CD4-positive, alpha-beta T cell treated with Interleukin-6 for 4 hours (primary cell): Measurements from ENCODE around the gene COL5A1.

Source experiments
- DNase-seq: peaks from one replicate; pipeline ENCODE4 v3.0.0-alpha.2; 2020; ENCODE audit warnings: mixed read lengths

The COL5A1 gene

DNA sequence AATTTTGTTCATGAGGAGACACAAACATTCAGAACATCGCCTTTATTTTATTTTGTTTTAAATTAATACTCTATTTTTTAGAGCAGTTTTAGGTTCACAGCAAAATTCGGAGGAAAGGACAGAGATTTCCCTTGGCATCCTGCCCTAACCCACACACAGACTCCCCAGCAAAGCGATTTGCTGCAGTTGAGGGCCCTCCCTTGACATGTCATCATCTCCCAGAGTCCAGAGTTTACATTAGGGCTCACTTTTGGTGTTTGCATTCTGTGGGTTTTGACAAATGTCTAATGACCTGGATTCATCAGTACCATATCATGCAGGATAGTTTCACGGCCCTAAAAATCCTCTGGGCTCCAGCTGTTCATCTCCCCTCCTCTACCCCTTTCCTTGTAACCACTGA is 33.6 kb upstream of the COL5A1 start:
- no peak for DNase-seq

DNA sequence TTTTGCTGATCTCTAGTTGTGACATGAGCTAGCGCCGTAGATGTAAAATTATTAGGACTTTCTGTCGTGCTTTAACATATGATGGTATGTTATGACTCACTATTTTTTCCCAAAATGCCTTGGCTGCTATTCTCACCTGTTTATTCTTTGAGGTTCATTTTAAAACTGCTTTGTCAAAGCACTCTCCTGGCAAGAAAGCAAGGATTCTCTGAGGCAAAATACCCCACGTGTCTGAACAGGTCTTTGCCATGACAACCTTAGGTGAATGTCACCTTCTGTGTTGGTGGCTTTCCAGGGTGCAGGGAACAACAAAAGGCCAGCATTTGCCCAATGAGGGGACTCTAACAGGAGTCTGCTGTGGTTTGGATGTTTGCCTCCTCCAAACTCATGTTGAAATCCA is 30.6 kb upstream of the COL5A1 start:
- DNase-seq = no peak

DNA sequence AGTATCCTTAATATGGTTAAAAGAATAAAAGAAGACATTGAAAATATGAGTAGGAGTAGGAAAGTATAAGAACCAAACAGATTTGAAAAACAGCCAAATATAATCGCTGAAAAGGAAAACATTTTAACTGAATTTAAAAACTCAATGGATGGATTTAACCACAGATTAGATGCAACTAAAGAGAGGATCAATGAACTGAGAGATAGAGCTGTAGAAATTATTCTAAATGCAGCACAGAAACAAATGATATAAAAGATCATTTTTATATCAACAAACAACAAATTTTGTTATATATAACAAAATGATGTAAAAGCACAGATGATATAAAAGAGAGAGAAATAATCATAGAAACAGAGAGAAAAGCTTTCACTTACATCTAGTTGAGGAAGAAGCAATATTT is 29.3 kb upstream of the COL5A1 start:
- DNase-seq = no peak

DNA sequence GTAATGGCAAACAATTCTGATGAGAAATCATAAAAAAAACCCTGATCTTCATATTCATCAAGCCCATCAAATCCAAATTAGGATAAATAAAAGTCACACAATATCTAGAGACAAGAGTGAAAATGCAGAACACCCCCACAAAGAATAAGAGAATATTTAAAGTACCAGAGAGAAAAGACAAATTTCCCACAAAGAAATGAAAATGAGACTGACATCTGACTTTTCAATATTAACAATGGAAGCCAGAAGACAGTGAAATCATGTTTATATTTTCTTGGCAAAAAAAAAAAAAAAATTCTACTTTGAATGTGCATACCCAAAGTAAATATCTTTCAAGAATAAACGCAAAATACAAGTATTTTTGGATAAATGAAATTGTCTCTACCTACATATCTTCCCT is 28.9 kb upstream of the COL5A1 start:
- no peak for DNase-seq

DNA sequence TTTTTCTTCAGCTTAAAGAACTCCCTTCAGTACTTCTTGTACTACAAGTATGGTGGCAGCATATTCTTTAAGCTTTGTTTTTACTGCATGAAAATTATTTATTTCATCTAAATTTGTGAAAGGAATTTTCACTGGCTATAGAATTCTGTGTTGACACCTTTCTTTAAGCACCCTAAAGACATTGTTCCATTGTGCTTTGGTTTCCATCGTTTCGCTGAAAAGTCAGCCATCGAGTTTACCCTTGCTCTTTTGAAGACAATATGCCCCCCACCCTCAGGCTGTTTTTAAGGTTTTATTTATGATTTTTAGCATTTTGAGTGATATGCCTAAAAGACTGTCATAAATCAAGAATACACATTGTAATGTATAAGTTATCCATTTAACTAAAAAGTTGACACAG is 27.3 kb upstream of the COL5A1 start:
- no peak for DNase-seq

DNA sequence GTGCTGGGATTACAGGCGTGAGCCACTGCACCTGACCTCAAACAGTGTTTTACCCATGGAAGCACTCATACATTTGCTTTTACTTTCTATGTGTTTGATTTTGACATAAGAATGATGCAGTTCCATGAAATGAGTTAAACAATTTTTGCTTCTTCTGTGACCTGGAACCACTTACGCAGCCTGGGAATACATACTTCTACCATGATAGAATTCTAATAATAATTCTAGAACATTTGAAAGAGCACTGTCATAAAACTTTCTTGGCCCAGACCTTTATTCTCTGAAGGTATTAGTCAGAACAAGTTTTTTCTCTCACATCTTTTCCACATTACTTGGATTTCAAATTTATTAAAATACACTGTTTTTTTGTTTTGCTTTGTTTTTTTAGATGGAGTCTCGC is 25.3 kb upstream of the COL5A1 start:
- DNase-seq = no peak

DNA sequence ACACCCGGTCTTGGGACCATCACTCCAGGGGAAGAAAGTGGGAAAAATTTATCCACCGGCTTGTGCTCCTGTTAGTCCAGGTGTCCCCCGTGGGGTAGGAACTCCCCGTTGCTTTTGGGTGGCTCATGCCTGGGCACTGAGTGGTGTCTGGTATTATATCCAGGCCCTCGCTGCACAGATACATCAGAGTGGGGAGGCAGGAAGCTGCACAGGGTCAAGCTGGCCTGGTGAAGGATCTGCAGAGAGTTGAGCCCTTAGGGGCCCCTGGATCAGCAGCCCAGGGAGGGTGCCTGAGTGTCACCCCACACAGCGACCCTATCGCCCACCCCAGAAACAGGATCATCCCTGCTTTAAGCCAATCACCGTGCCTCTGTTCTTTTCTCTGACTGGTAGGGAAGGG is 24.4 kb upstream of the COL5A1 start:
- no peak for DNase-seq

DNA sequence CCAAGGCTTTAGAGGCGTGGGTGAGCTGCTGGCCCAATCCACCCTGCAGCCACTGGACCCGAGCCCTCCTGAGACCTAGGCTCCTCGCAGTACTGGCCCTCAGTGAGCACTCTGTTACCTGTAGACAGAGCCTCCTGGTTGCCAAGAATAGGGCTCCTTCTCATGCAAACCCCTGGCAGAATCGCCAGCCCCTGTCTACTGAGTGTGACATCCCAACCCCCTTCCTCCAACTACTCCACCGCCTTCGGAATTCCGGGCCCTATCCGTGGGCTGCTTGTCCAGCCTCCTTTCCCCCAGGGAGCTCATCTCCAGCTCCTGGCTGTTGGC is 23.8 kb upstream of the COL5A1 start:
- no peak for DNase-seq

DNA sequence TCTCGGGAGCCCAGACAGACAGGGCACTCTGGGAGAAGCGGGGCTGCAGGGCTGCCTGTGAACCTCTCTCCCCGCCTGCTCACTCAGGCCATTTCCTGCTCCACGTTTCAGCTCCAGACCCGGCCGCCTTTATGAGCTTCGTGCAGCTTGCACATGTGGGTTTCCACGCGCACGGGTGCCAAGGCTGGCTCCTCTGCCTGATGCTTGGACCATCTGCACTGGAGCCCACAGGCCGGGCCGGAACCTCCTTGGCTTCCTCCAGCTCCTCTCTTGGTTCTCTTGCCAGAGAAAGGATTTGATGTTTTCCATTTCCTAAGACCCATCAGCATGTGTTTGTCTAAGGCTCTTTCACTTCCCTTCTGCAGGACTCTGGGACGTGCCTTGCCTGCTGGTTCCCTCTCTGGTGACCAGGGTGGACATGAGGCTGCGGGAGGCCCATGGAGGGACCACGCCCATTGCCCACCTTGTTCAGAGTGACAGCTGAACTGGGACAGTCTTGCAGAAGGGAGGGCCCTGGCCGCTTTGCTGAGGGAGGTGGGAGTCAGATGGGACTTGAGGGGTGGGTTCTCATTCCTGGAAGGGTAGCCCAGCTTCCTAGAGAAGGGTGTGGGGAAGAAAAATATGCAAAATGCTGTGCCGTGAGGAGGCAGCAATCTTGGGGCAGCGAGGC is 23.3 kb upstream of the COL5A1 start:
- no peak for DNase-seq

DNA sequence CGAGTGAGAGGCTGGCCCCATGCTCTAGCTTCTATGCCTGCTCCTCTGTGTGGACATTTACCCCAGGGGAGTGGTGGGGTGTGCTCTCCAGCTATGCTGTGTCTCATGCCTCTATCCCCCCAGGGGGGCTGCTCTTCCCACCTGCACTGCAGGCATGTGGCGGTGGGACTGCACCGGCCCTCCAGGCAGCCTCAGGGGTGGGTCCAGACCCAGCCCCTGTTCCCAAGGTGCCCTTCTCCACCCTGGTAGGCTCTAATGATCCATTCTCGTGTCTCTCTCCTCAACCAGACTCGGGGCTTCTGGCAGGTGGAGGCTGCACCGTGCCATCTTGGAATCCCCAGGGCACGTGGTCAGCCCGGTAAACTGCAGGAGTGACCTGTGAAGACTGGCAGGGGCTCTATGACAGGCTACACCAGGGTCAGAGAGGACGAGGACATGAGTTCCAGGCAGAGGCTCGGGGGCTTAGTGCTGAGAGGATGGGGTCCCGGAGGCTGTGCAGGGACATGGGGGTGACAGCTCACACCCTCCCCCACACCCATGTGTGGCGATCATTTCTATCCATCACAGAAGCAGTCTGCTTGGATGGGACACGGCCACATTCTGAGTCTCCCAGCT is 22.7 kb upstream of the COL5A1 start:
- DNase-seq = no peak

DNA sequence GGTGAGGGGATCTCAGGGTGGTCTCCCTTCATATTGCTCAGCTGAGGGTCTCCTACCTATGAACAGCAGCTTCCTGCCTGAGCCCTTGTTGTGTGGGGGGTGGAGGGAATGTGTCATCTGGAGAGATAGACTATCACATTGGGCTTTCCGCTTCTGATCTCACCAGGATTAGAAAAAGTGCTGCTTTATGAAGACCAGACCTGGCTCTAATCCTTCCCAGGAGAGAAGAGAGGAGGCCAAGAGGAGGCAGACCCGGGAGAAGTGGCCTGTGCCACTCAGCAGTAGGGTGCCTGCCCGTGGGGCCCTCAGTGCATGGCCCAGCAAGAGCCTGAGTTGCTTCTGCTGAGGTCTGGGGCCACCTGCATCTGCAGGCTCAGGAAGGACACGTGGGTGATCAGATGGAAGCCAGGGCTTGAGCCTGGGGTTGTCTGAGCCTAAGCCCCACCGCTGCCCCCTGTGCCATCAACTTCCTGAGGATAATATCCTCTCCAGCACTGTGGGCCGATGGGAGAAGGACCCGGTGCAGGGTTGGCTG is 22.1 kb upstream of the COL5A1 start:
- no peak for DNase-seq

DNA sequence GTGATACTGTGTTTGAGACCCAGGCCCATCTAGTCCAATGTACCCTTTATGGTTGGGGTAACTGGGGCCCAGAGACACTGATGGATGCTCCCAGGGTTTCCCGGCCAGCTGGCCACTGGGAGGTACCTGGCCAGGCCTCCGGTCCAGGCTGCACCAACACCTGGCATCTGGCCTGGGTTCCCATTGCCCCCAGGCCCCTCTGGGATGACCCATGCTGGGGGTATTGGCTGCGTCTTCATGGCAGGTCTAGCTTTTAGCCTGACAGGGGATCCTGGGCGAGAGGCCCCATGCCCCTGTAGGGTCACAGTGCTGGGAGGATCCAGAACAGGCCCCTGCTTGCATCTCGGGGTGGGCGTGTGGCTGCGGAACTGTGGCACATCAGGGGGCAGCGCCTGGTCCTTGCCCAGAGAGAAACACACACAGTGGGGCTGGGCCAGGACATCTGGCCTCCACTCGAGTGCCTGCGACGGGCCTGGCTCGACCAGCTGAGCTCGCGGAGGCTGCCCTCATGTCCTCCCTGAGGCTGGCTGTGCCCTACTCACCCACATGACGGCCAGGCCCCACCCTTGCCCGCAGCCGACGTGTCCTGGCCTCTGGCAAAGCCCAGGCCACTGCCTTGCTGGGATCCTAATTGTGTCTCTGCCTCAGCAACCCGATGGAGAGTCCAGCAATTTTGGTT is 21.5 kb upstream of the COL5A1 start:
- DNase-seq = no peak

DNA sequence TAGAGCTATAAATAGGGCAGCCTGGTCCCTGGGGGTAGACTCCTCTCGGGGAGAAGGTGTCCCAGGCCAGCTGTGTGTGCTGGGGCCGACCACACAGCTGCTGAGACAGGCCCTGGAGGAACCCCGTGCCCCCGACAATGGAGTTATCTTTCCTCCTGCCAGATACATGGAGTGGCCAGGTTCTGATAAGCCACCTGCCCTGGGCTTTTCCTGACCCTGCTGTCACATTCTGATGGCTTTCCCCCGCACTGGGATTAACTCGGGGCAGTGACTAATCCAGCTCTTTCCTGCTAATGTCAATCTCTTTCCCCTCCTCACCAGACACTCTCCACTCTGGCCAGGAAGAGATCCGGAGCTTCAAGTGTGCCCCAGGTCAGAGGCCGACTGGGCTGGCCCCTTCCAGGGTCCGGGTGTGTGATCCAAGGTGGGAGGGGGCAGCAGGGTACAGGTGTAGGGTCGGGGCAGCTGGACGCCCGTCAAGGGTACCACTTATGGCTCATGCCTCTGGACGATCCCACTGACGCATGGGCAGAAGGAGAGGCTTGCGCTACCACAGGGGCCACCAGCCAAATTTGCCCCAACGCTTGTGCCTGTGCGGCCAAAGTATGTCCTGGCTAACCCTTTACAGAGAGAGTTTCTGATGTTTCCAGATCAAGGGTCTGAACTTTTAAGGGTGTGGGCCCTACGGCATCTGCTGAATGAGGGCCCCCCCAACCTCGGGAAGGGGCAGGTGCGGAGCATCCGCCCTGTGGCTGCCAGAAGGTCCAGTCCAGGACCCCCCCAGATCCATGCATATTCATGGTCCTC is 20.6 kb upstream of the COL5A1 start:
- no peak for DNase-seq

DNA sequence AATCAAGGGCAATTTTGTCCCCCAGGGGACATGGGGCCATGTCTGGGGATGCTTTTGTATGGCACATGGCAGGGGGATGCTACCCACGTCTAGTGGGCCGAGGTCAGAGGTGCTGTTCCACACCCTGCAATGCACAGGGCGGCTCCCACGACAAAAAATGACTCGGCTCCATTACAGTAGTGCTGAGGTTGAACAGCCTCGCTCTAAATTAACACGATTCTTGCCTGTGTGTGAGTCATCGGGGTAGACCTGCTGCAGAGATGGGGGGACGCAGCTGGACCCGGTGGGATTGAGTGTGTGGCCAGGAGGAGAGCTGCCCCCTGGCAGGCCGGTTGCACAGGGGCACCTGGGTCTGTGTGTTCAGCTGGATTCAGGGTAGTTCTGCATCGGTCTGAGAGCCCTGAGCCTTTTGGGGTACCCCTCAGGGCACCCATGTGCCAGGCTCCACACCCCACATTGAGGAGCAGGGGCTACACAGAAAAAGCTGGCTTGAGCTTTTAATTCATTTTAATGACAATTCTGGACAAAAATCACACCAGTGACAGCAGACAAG is 20.0 kb upstream of the COL5A1 start:
- DNase-seq = no peak

DNA sequence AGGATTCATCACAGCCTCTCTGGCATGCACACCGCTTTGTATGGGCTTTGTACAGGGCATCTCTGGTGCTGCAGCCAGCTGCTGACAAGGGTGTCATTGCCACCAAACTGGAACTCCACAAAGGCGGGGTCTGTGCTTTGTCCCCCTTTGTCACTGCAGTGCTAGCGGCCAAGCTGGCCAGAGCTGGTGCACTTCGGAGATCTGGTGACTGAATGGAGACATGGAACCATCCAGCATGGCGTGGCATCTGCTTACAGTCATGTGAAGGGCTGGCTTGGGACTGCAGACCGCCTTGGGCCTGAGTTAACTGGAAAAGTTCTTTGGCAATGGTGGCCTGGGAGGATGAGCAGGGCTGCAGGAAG is 18.7 kb upstream of the COL5A1 start:
- no peak for DNase-seq

DNA sequence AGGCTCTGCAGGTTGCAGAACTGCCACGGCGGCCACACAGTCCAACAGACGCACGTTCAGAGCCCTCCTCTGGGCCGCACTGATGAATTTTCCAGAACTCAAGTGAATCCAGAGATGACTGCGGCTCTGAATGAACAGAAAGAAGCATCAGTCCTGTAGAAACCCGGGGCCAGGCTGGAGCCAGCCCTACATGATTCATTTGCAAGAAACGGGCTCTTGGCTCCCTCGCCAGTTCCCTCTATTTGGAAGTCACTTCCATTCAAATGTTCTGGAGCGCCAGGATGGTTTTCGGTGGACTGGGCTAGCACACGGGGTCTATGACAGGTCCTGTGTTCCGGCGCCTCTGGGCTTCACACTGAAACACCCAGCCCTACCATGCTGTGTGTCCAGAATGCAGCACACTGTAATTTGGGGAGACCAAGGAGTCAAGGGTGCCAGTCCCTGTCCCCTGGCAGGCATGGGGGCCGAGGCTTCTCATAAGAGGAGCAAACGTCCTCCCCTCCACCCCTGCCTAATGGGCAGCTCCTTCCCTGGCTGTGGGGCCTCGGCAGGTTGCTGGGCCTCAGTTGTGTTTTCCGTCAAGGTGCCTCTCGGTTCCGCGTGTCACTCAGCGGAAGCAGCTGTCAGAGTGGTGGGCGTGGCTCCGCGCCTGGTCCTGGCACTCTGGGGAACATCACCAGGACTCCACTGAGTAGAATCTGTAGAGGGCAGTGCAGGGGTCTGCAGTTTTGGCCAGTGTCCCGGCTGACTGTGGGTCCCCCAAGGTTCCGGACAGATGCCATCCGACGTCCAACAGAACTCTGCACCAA is 18.1 kb upstream of the COL5A1 start:
- DNase-seq = no peak

DNA sequence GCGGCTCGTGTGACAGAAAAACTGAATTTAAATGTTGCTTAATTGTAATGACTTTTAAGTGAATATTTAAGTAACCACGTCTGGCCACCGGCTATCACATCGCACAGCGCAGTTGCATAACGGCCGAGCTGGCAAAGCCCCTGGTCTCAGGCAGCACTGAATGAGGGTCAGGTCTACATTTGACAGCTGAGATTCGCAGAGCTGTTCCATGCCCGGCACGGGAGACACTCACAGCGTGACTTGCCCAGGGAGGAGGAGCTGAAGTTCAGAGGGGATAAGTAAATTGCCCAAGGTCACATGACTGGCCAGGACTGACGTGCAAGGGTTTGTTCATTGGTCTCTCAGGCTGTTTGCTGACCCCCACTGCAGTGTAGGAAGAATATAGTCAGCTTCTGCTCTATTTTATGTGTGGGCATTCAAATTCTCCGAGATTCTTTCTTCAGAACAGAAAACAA is 17.4 kb upstream of the COL5A1 start:
- DNase-seq = no peak

DNA sequence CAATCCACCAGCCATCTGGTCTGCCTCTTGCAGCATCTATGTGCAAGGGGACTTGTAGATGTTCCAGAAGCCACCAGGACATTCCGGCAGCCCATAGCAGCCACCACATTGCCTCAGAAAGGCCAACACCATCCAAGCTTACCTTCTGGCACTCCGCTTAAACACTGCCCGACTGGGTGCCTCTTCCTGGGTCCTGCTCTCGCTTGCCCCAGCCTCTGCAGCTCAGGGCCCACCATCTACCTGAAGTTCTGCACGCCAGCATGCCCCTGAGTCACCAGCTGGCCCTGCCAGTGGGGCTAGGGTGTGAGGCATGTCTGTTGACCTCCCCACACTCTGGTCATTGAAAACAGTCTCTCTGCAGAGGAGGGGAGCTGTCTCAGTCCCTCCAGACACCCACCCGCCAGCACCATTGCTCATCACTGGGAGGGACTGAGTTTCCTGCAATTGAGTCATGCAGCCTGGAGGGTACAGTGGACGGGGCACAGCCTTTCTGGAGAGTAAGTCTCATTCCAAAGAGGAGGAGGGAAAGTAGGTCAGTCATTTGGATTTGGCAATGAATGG is 16.9 kb upstream of the COL5A1 start:
- DNase-seq = no peak

DNA sequence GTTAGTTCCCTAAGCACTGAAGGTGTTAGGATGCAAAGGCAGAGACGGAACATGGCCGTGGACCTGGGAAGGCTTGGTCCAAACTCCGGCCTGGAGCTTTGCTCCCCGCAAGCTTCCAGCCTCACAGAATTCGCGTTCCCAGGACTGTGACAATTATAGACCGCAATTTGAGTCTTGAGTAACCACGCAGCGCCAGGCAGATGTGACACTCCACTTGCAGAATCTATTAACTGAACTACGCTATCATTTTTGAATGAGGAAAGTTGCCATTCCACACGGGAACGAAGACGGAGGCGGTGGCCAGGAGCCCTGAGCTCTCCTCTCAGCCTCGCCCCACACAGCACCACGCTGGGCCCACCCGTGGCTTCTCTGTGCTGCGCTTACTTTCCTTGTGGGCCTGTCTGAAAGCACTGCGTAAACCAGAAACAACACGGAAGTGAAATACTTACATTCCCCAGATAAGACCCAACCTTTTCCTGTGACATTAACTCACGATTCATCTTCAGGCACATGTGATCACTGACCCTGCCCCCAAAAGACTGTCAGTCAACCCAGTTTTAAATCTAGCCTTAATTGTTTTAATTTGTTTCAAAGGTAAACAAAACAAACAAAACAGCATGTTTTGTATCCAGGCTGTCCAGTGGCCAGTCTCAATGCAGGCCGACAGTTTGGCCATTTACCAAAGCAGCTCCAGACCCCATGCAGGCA is 16.1 kb upstream of the COL5A1 start:
- DNase-seq = no peak

DNA sequence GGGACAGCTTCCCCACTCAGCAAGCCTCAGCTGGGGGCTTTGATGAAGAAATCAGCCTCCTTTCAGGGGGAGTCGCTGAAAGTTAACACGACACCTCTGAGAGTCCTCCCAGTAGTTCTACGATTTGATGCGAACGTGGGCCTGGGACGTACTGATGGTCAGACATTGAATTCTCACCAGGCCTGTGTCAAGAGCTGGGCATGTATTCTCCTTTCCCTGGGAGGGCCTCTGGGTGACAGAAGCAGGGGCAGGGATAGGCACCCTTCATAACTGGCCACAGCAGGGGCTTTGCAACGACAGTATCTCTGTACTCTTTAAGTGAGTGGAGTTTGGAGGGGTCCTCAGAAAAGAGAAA is 15.6 kb upstream of the COL5A1 start:
- no peak for DNase-seq
